WERI-Rb-1 (cell line): Measurements from ENCODE around the gene RASGRF2.

Experiments used
- DNase-seq: peaks from one replicate; pipeline ENCODE4 v3.0.0-alpha.2; 2020
- H3K27ac ChIP-seq: fragments of 250-450 bp; sonication (Bioruptor Pico); 2 replicates; pipeline ENCODE4 v1.5.1; 2020; ENCODE audit warnings: mild to moderate bottlenecking, moderate library complexity
- H3K27me3 ChIP-seq: fragments of 250-450 bp; sonication (Bioruptor Pico); 2 replicates; pipeline ENCODE4 v1.5.1; 2021; ENCODE audit warnings: mild to moderate bottlenecking, low read depth, moderate library complexity; ENCODE audit not compliant: insufficient read depth, severe bottlenecking
- H3K36me3 ChIP-seq: fragments of 250-450 bp; sonication (Bioruptor Pico); 2 replicates; pipeline ENCODE4 v1.5.1; 2020; ENCODE audit warnings: mild to moderate bottlenecking, moderate library complexity
- H3K4me3 ChIP-seq: 2 replicates; pipeline ENCODE4 v1.5.1; 2011; ENCODE audit warnings: low read depth, mild to moderate bottlenecking, control low read depth, low read length
- H3K9me3 ChIP-seq: fragments of 250-450 bp; sonication (Bioruptor Pico); 2 replicates; pipeline ENCODE4 v1.5.1; 2021; ENCODE audit warnings: mild to moderate bottlenecking, moderate library complexity; ENCODE audit not compliant: severe bottlenecking
- TF ChIP-seq, protein P1 (sequence below): IDR thresholded peaks from 2 replicates; pipeline ENCODE4 v1.5.1; 2011; ENCODE audit warnings: low read depth, mild to moderate bottlenecking, control low read depth, inconsistent platforms, low read length

RASGRF2 gene

DNA sequence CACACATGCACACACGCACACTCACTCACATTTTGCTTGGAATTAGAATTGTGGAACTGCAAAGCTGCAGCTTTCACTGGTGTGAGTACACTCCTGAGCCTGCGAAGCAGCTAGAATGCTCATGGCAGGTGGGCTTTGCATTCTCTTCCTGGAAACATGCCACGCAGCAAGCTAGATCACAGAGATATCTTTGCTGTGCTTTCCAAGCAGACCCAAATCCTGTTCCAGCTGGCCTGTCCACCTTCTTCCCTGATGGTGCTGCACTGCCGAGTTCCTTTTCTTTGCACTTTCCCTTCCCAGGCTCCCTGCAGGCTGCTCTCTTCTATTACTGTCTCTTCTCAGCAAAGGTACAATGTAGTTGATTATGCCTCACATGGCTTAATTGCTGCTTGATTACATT lies 180.3 kb downstream of the RASGRF2 start:
- Histone ChIP-seq H3K9me3 (no peaks in the 10 kb centered on the region), H3K27me3 (no peaks in the 10 kb centered on the region), H3K4me3 (no peak overlapping the region), H3K27ac (no peak overlapping the region), H3K36me3 (peaks cover 2% of the 10 kb centered on the region; the same call in 1 of the 2 replicates)
- DNase-seq: no peak
- TF ChIP-seq, protein P1, sequence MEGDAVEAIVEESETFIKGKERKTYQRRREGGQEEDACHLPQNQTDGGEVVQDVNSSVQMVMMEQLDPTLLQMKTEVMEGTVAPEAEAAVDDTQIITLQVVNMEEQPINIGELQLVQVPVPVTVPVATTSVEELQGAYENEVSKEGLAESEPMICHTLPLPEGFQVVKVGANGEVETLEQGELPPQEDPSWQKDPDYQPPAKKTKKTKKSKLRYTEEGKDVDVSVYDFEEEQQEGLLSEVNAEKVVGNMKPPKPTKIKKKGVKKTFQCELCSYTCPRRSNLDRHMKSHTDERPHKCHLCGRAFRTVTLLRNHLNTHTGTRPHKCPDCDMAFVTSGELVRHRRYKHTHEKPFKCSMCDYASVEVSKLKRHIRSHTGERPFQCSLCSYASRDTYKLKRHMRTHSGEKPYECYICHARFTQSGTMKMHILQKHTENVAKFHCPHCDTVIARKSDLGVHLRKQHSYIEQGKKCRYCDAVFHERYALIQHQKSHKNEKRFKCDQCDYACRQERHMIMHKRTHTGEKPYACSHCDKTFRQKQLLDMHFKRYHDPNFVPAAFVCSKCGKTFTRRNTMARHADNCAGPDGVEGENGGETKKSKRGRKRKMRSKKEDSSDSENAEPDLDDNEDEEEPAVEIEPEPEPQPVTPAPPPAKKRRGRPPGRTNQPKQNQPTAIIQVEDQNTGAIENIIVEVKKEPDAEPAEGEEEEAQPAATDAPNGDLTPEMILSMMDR: no peak

DNA sequence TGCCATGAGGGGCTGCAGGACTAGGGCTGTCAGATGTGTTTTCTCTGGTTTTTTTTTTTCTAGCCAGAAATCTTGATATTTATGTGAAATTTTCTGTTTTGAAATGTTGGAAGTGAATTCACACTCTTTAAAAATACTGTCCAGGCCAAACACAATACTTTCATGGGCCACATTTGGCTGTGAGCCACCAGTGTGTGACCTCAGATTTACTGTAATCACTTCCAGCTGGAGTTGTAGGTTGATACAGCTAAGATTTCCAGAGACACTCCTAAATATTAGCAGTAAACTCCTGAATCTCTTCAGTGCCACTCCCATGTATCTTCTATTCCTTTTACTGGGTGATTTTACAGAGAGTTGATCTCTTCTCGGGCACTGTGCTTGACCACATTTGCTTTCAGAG lies 180.8 kb downstream of the RASGRF2 start:
- Histone ChIP-seq H3K9me3 (no peaks in the 10 kb centered on the region), H3K27ac (peak overlapping the region; percentile 15; the same call in 1 of the 2 replicates), H3K4me3 (no peak overlapping the region), H3K27me3 (no peaks in the 10 kb centered on the region), H3K36me3 (no peaks in the 10 kb centered on the region)
- TF ChIP-seq, protein P1: no peak
- no peak for DNase-seq

DNA sequence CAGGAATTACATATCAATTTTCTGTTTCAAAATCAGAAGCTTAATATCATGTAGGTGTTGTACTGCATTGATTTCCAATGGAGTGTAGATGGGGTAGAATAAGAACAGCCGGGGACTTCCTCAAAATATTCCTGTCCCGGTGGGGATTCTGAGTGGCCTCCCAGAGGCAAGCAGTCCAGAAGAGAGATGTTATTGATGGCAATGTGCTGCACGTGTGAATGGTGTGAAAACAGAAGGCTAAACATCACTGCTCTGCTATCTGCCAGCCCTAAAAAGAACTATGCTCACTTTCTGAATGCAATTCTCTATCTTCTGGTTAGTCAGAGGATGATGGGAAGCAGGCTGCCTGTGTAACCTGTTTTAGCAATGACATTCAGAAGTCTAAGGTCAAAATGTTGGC lies 181.9 kb downstream of the RASGRF2 start:
- H3K27me3 ChIP-seq: no peaks in the 10 kb centered on the region
- no peak for DNase-seq
- TF ChIP-seq, protein P1: no peak
- H3K9me3 ChIP-seq: no peaks in the 10 kb centered on the region
- no peak overlapping the region for H3K27ac ChIP-seq
- H3K36me3 ChIP-seq: no peaks in the 10 kb centered on the region
- H3K4me3 ChIP-seq: no peak overlapping the region

DNA sequence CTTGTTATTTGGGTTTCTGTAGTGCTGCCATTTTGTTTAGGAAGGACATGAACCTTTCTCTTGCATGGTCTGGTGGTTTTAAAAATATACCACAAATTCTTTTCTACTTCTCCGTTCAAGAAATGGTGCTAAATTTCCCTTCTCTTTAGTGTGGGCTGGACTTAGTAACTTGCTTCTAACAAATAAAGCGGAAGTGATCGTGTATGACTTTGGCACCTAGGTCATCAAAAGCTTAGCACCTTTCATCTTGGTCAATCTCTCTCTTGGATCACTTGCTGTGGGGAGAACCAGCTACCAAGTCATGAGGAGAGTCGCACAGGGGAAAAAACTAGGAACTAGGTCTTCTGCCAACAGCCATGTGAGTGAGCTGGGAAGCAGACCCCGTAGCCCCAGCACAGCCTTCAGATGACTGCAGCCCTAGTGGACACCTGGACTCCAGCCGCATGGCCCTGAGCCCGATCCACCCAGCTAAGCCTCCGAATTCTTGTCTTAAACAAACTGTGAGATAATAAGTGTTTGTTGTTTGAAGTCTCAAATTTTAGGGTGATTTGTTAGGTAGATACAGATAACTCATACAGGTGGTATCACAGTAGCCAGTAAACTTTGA lies 185.3 kb downstream of the RASGRF2 start:
- TF ChIP-seq, protein P1: no peak
- Histone ChIP-seq H3K4me3 (no peak overlapping the region), H3K36me3 (no peaks in the 10 kb centered on the region), H3K27me3 (no peaks in the 10 kb centered on the region), H3K9me3 (no peaks in the 10 kb centered on the region), H3K27ac (peak overlapping the region; percentile 45)
- no peak for DNase-seq

DNA sequence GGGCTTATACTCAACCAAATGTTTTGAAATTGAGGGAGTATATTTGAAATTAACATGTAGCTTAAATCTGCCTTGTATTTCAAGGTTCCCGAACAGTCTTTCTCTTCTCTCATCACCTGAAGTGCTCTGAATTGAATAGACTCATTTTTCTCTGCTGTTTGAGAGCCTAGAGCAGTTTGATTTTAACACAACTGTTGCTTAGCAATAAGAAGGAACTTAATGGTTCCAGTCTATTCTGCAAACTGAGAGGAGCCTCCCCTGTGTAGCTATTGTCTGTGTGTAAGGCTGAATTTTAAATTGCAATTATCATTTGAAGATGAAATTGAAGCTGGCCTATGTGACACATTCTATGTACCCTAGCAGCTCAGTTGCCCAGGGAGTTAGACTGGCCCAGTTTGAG lies 185.9 kb downstream of the RASGRF2 start:
- H3K27me3 ChIP-seq: no peaks in the 10 kb centered on the region

More for the DNA sequence above, 185.9 kb downstream of the RASGRF2 start:
- H3K9me3 ChIP-seq: no peaks in the 10 kb centered on the region
- no peak overlapping the region for H3K4me3 ChIP-seq
- H3K27ac ChIP-seq: peak overlapping the region; percentile 83
- no peak for DNase-seq
- H3K36me3 ChIP-seq: no peaks in the 10 kb centered on the region
- TF ChIP-seq, protein P1: no peak
